HEK293 (cell line): ENCODE results near the gene CRLF2.

ENCODE experiments used
- CTCF ChIA-PET: fragments of 350-600 bp; formaldehyde crosslinking; extraction: SDS; loops from one replicate; lab custom pipeline; 2021; ENCODE audit warnings: antibody characterized with exemption; lab: Yijun Ruan, JAX
- POLR2A ChIA-PET: fragments of 300-600 bp; formaldehyde crosslinking; extraction: SDS; loops from one replicate; lab custom pipeline; 2020; ENCODE audit warnings: antibody characterized with exemption, inconsistent platforms; lab: Yijun Ruan, JAX
- H3K27ac ChIP-seq: fragments of 200-500 bp; sonication (Bioruptor generic); 2 replicates; pipeline ENCODE4 v1.5.1; 2014; ENCODE audit warnings: low read depth, low read length, control low read depth, inconsistent platforms; ENCODE audit errors: extremely low read depth
- H3K36me3 ChIP-seq, 2 experiments: fragments of 200-500 bp in 1 of 2; sonication (Bioruptor generic) in 1 of 2; 1 replicate in 1 of 2; 2 replicates in 1 of 2; pipeline ENCODE4 v1.5.1; 2014 to 2017; ENCODE audit warnings: inconsistent platforms in 2 of 2, low read length in 2 of 2; ENCODE audit not compliant: control insufficient read depth in 2 of 2, insufficient read depth in 1 of 2
- H3K4me1 ChIP-seq: fragments of 200-500 bp; sonication (Bioruptor generic); 2 replicates; pipeline ENCODE4 v1.5.1; 2014; ENCODE audit warnings: mild to moderate bottlenecking, low read length, inconsistent platforms; ENCODE audit not compliant: control insufficient read depth, insufficient read depth
- H3K4me3 ChIP-seq: 2 replicates; pipeline ENCODE4 v1.5.1; 2011; ENCODE audit warnings: low read depth, mild to moderate bottlenecking, control low read depth, low read length, moderate library complexity
- H3K9me3 ChIP-seq: fragments of 200-500 bp; sonication (Bioruptor generic); 2 replicates; pipeline ENCODE4 v1.5.1; 2014; ENCODE audit warnings: low read depth, low read length, inconsistent platforms; ENCODE audit not compliant: control insufficient read depth, insufficient read depth
- BCL11A ChIP-seq: fragments of 450-650 bp; formaldehyde crosslinking; IDR thresholded peaks from 2 replicates; pipeline ENCODE4 v1.5.1; 2016; ENCODE audit warnings: low read depth, missing biosample characterization, missing genetic modification characterization
- BCL11B ChIP-seq: fragments of 450-650 bp; formaldehyde crosslinking; IDR thresholded peaks from 2 replicates; pipeline ENCODE4 v1.5.1; 2016; ENCODE audit warnings: low read depth, missing biosample characterization, missing genetic modification characterization
- CTCF ChIP-seq: fragments of 450-650 bp; formaldehyde crosslinking; IDR thresholded peaks from 2 replicates; pipeline ENCODE4 v1.5.1; 2016; ENCODE audit warnings: missing biosample characterization, missing genetic modification characterization
- GLIS2 ChIP-seq: fragments of 450-650 bp; formaldehyde crosslinking; IDR thresholded peaks from 2 replicates; pipeline ENCODE4 v1.5.1; 2016; ENCODE audit warnings: missing biosample characterization, missing genetic modification characterization
- HIC1 ChIP-seq: fragments of 450-650 bp; formaldehyde crosslinking; IDR thresholded peaks from 2 replicates; pipeline ENCODE4 v1.5.1; 2016; ENCODE audit warnings: missing biosample characterization, missing genetic modification characterization
- MZF1 ChIP-seq: fragments of 450-650 bp; formaldehyde crosslinking; IDR thresholded peaks from 2 replicates; pipeline ENCODE4 v1.5.1; 2017; ENCODE audit warnings: missing biosample characterization, missing genetic modification characterization, borderline replicate concordance
- PRDM6 ChIP-seq: fragments of 450-650 bp; formaldehyde crosslinking; IDR thresholded peaks from 2 replicates; pipeline ENCODE4 v1.5.1; 2017; ENCODE audit warnings: missing biosample characterization, missing genetic modification characterization
- ZBTB1 ChIP-seq: fragments of 450-650 bp; formaldehyde crosslinking; IDR thresholded peaks from 2 replicates; pipeline ENCODE4 v1.5.1; 2016; ENCODE audit warnings: missing biosample characterization, missing genetic modification characterization
- ZBTB48 ChIP-seq: fragments of 450-650 bp; formaldehyde crosslinking; IDR thresholded peaks from 2 replicates; pipeline ENCODE4 v1.5.1; 2016; ENCODE audit warnings: missing biosample characterization, missing genetic modification characterization
- ZNF140 ChIP-seq: fragments of 450-650 bp; formaldehyde crosslinking; IDR thresholded peaks from 2 replicates; pipeline ENCODE4 v1.5.1; 2016; ENCODE audit warnings: missing biosample characterization, missing genetic modification characterization
- ZNF174 ChIP-seq: fragments of 450-650 bp; formaldehyde crosslinking; IDR thresholded peaks from 2 replicates; pipeline ENCODE4 v1.5.0; 2017; ENCODE audit warnings: missing biosample characterization, mild to moderate bottlenecking, missing genetic modification characterization
- ZNF214 ChIP-seq: fragments of 450-650 bp; formaldehyde crosslinking; IDR thresholded peaks from 2 replicates; pipeline ENCODE4 v1.5.1; 2017; ENCODE audit warnings: missing biosample characterization, mild to moderate bottlenecking, missing genetic modification characterization, borderline replicate concordance
- ZNF23 ChIP-seq: fragments of 450-650 bp; formaldehyde crosslinking; IDR thresholded peaks from 2 replicates; pipeline ENCODE4 v1.5.1; 2016; ENCODE audit warnings: missing biosample characterization, missing genetic modification characterization, borderline replicate concordance
- ZNF548 ChIP-seq: fragments of 450-650 bp; formaldehyde crosslinking; IDR thresholded peaks from 2 replicates; pipeline ENCODE4 v1.5.1; 2016; ENCODE audit warnings: missing biosample characterization, missing genetic modification characterization
- ZNF549 ChIP-seq: fragments of 450-650 bp; IDR thresholded peaks from 2 replicates; pipeline ENCODE4 v1.5.1; 2018; ENCODE audit warnings: missing biosample characterization, missing genetic modification characterization, mild to moderate bottlenecking, inconsistent platforms, moderate library complexity
- ZNF645 ChIP-seq: fragments of 450-650 bp; formaldehyde crosslinking; IDR thresholded peaks from 2 replicates; pipeline ENCODE4; 2016; ENCODE audit warnings: missing biosample characterization, missing genetic modification characterization
- ZNF701 ChIP-seq: fragments of 450-650 bp; formaldehyde crosslinking; IDR thresholded peaks from 2 replicates; pipeline ENCODE4 v1.5.1; 2016; ENCODE audit warnings: missing biosample characterization, missing genetic modification characterization
- TF ChIP-seq, protein P1 (sequence below): fragments of 450-650 bp; formaldehyde crosslinking; IDR thresholded peaks from 2 replicates; pipeline ENCODE4 v1.5.1; 2016; ENCODE audit warnings: missing biosample characterization, missing genetic modification characterization
- TF ChIP-seq, protein P2 (sequence below): fragments of 450-650 bp; formaldehyde crosslinking; IDR thresholded peaks from 2 replicates; pipeline ENCODE4 v1.5.1; 2016; ENCODE audit warnings: missing biosample characterization, missing genetic modification characterization
- TF ChIP-seq, protein P3 (sequence below): fragments of 450-650 bp; formaldehyde crosslinking; IDR thresholded peaks from 2 replicates; pipeline ENCODE4 v1.5.1; 2017; ENCODE audit warnings: missing biosample characterization, missing genetic modification characterization
- TF ChIP-seq, protein P4 (sequence below): fragments of 450-650 bp; formaldehyde crosslinking; IDR thresholded peaks from 2 replicates; pipeline ENCODE4 v1.5.1; 2016; ENCODE audit warnings: missing biosample characterization, missing genetic modification characterization

Gene CRLF2

DNA sequence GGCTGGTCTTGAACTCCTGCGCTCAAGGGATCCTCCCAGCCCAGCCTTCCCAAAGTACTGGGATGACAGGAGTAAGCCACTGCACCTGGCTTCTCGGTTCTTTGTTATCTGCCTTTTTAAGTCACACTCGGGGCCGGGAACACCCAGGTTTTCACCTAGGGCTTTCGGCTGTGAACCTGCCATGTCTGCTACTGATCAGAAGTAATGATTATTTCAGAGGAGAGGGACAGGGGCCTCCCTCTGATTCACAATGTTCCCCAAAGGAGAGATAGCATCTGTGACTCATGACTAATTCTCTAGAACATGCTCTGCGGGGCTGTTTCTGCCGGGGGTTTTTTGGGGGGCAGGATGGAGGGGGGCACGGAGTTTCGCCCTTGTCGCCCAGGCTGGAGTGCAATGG, 26.9 kb downstream of the CRLF2 start:
- no peaks in the 10 kb centered on the region for H3K9me3 ChIP-seq
- no peak overlapping the region for H3K4me3 ChIP-seq
- TF ChIP-seq MZF1 (tag by site-specific recombination) (no peak), ZNF140 (tag by site-specific recombination) (no peak), ZNF701 (tag by site-specific recombination) (no peak), ZNF214 (tag by site-specific recombination) (no peak), BCL11A (tag by site-specific recombination) (no peak), PRDM6 (tag by site-specific recombination) (no peak), ZNF23 (tag by site-specific recombination) (no peak)
- TF ChIP-seq, protein P1, sequence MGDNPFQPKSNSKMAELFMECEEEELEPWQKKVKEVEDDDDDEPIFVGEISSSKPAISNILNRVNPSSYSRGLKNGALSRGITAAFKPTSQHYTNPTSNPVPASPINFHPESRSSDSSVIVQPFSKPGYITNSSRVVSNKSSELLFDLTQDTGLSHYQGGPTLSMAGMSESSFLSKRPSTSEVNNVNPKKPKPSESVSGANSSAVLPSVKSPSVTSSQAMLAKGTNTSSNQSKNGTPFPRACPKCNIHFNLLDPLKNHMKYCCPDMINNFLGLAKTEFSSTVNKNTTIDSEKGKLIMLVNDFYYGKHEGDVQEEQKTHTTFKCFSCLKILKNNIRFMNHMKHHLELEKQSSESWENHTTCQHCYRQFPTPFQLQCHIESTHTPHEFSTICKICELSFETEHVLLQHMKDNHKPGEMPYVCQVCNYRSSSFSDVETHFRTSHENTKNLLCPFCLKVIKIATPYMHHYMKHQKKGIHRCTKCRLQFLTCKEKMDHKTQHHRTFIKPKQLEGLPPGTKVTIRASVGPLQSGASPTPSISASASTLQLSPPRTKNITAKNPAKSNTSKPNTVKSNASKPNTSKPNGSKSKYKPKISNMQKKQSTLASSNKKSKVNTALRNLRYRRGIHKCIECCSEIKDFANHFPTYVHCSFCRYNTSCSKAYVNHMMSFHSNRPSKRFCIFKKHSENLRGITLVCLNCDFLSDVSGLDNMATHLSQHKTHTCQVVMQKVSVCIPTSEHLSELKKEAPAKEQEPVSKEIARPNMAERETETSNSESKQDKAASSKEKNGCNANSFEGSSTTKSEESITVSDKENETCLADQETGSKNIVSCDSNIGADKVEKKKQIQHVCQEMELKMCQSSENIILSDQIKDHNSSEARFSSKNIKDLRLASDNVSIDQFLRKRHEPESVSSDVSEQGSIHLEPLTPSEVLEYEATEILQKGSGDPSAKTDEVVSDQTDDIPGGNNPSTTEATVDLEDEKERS = no peak
- H3K27ac ChIP-seq = no peak overlapping the region
- no peaks in the 10 kb centered on the region for H3K4me1 ChIP-seq
- POLR2A ChIA-PET = no interaction called here
- no peaks in the 10 kb centered on the region for H3K36me3 ChIP-seq
- CTCF ChIA-PET = no interaction called here

DNA sequence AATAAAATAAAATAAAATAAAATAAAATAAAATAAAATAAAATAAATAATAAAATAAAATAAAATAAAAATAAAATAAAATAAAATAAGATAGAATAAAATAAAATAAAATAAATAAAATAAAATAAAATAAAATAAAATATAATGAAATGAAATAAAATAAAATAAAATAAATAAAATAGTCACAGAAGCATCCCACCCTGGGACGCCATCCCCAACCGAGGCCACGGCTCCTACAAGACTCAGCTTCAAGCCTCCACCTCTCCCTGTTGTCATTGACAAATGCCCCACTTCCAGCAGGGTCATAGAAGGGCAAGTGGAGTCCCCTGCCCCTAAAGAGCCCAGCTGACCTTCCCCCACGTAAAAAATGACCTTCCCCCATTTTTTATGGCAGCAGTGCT, 30.2 kb downstream of the CRLF2 start:
- ChIA-PET CTCF (no interaction called here), POLR2A (no interaction called here)
- no peaks in the 10 kb centered on the region for H3K9me3 ChIP-seq
- no peak overlapping the region for H3K27ac ChIP-seq
- H3K4me1 ChIP-seq = no peaks in the 10 kb centered on the region
- no peak overlapping the region for H3K4me3 ChIP-seq
- no peaks in the 10 kb centered on the region for H3K36me3 ChIP-seq
- TF ChIP-seq BCL11B = no peak
- TF ChIP-seq, protein P2, sequence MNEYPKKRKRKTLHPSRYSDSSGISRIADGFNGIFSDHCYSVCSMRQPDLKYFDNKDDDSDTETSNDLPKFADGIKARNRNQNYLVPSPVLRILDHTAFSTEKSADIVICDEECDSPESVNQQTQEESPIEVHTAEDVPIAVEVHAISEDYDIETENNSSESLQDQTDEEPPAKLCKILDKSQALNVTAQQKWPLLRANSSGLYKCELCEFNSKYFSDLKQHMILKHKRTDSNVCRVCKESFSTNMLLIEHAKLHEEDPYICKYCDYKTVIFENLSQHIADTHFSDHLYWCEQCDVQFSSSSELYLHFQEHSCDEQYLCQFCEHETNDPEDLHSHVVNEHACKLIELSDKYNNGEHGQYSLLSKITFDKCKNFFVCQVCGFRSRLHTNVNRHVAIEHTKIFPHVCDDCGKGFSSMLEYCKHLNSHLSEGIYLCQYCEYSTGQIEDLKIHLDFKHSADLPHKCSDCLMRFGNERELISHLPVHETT = no peak
- no peak for TF ChIP-seq ZNF548 (tag by site-specific recombination)
- TF ChIP-seq ZBTB48 (tag by site-specific recombination) = no peak
- TF ChIP-seq ZNF549 (tag by site-specific recombination) = no peak
- TF ChIP-seq, protein P3, sequence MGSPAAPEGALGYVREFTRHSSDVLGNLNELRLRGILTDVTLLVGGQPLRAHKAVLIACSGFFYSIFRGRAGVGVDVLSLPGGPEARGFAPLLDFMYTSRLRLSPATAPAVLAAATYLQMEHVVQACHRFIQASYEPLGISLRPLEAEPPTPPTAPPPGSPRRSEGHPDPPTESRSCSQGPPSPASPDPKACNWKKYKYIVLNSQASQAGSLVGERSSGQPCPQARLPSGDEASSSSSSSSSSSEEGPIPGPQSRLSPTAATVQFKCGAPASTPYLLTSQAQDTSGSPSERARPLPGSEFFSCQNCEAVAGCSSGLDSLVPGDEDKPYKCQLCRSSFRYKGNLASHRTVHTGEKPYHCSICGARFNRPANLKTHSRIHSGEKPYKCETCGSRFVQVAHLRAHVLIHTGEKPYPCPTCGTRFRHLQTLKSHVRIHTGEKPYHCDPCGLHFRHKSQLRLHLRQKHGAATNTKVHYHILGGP = no peak
- TF ChIP-seq ZNF174 (tag by site-specific recombination) = no peak
- TF ChIP-seq, protein P4, sequence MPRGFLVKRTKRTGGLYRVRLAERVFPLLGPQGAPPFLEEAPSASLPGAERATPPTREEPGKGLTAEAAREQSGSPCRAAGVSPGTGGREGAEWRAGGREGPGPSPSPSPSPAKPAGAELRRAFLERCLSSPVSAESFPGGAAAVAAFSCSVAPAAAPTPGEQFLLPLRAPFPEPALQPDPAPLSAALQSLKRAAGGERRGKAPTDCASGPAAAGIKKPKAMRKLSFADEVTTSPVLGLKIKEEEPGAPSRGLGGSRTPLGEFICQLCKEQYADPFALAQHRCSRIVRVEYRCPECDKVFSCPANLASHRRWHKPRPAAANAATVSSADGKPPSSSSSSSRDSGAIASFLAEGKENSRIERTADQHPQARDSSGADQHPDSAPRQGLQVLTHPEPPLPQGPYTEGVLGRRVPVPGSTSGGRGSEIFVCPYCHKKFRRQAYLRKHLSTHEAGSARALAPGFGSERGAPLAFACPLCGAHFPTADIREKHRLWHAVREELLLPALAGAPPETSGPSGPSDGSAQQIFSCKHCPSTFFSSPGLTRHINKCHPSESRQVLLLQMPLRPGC (tag by site-specific recombination) = no peak
- no peak for TF ChIP-seq ZBTB1
- TF ChIP-seq GLIS2 (tag by site-specific recombination) = no peak
- TF ChIP-seq HIC1 = no peak
- TF ChIP-seq CTCF (tag by site-specific recombination) = no peak
- TF ChIP-seq ZNF645 (tag by site-specific recombination) = no peak
